ENCODE data around the gene PAX2. TPM values are rescaled to one million over a fixed set of nuclear protein-coding genes. Genes with fewer than 3 reads are reported as not detected.

PAX2 gene
- total RNA-seq, 1 donor from 2014 or later: 0.23 TPM

DNA sequence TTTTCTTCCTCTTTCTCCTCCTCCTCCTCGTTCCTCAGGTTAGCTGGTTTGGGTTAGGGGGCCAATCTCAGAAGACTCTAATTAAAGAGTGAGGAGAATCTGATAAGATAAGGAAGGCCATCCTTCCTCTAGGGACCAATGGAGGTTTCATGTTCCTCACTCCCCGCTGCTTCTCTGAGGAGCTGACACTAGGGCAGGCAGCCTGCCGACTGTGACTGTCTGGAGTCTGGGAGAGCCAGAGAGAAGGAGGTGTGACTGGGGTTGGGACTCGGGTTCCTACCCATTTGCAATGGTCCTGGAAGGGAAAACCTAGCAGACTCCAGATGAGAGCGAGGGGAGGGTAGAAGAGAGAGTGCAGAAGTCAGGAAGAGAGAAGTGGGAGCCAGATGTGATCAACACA lies 15.3 kb downstream of the PAX2 start:
- no peaks in the 10 kb centered on the region for H3K9me3 Mint-ChIP-seq (ENCODE audit: unreplicated experiment)
- DNase-seq (ENCODE audit: low read depth) (no peak), FAIRE-seq (no peak)
- H3K27me3 Mint-ChIP-seq (ENCODE audit: low read depth, unreplicated experiment): peaks cover 92% of the 10 kb centered on the region
- no peak overlapping the region for H3K27ac ChIP-seq (ENCODE audit: low read depth, low read length)
- no peak overlapping the region for H3K4me3 Mint-ChIP-seq (ENCODE audit: unreplicated experiment)
- H4K20me1 ChIP-seq (ENCODE audit: insufficient read depth, low read length): no peaks in the 10 kb centered on the region
- H3K4me2 ChIP-seq (ENCODE audit: low read length): no peak overlapping the region
- no peak overlapping the region for H2AFZ ChIP-seq (ENCODE audit: low read depth, low read length)
- H3K27ac Mint-ChIP-seq (ENCODE audit: unreplicated experiment): no peak overlapping the region
- peaks cover 65% of the 10 kb centered on the region for H3K27me3 ChIP-seq (ENCODE audit: insufficient read depth, low read length)
- no peaks in the 10 kb centered on the region for H3K36me3 Mint-ChIP-seq (ENCODE audit: low read depth, unreplicated experiment)
- no peaks in the 10 kb centered on the region for H3K9me3 ChIP-seq (ENCODE audit: insufficient read depth, low read depth, low read length)
- H3K4me1 Mint-ChIP-seq (ENCODE audit: low read depth, unreplicated experiment): no peaks in the 10 kb centered on the region
- TF ChIP-seq, protein P1, sequence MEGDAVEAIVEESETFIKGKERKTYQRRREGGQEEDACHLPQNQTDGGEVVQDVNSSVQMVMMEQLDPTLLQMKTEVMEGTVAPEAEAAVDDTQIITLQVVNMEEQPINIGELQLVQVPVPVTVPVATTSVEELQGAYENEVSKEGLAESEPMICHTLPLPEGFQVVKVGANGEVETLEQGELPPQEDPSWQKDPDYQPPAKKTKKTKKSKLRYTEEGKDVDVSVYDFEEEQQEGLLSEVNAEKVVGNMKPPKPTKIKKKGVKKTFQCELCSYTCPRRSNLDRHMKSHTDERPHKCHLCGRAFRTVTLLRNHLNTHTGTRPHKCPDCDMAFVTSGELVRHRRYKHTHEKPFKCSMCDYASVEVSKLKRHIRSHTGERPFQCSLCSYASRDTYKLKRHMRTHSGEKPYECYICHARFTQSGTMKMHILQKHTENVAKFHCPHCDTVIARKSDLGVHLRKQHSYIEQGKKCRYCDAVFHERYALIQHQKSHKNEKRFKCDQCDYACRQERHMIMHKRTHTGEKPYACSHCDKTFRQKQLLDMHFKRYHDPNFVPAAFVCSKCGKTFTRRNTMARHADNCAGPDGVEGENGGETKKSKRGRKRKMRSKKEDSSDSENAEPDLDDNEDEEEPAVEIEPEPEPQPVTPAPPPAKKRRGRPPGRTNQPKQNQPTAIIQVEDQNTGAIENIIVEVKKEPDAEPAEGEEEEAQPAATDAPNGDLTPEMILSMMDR (IDR thresholded peaks at IDR 0.05; ENCODE audit: insufficient read depth, low read depth, low read length): no peak
- no peak for TF ChIP-seq EZH2 (IDR thresholded peaks at IDR 0.05; ENCODE audit: insufficient read depth, low read length)
- H3K36me3 ChIP-seq (ENCODE audit: insufficient read depth, low read length): no peaks in the 10 kb centered on the region
- no peaks in the 10 kb centered on the region for H3K79me2 ChIP-seq (ENCODE audit: insufficient read depth, low read length)
- H3K4me3 ChIP-seq (ENCODE audit: insufficient read depth, low read depth, low read length): no peak overlapping the region
- no peak overlapping the region for H3K9ac ChIP-seq (ENCODE audit: low read length)
- no peaks in the 10 kb centered on the region for H3K4me1 ChIP-seq (ENCODE audit: insufficient read depth, low read length)

DNA sequence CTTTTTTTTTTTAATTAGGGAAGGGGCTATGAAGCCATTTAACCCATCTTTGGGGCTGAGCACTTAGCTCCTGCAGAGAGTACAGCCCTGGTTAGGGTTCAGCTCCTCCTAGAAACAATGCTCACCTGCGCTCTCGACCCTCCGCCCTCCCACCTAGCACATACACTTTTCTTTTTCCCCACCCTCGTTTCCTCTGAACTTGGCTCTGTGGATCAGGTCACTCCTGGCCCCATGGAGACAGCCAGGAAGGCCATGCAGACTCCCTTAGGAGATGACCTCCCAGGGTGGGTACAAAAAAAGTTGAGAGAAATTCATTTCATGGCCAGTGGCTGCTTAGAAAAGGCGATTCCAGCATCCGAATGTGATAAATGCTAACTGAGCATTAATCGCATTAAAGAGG lies 15.8 kb downstream of the PAX2 start:
- peaks cover 90% of the 10 kb centered on the region for H3K27me3 Mint-ChIP-seq (ENCODE audit: low read depth, unreplicated experiment)
- Histone ChIP-seq H4K20me1 (ENCODE audit: insufficient read depth, low read length) (no peaks in the 10 kb centered on the region), H3K4me3 (ENCODE audit: insufficient read depth, low read depth, low read length) (no peak overlapping the region), H3K4me2 (ENCODE audit: low read length) (no peak overlapping the region), H3K4me1 (ENCODE audit: insufficient read depth, low read length) (no peaks in the 10 kb centered on the region), H3K36me3 (ENCODE audit: insufficient read depth, low read length) (no peaks in the 10 kb centered on the region), H2AFZ (ENCODE audit: low read depth, low read length) (no peak overlapping the region), H3K27ac (ENCODE audit: low read depth, low read length) (no peak overlapping the region), H3K9me3 (ENCODE audit: insufficient read depth, low read depth, low read length) (no peaks in the 10 kb centered on the region), H3K27me3 (ENCODE audit: insufficient read depth, low read length) (peaks cover 65% of the 10 kb centered on the region), H3K79me2 (ENCODE audit: insufficient read depth, low read length) (no peaks in the 10 kb centered on the region), H3K9ac (ENCODE audit: low read length) (no peak overlapping the region)
- no peaks in the 10 kb centered on the region for H3K36me3 Mint-ChIP-seq (ENCODE audit: low read depth, unreplicated experiment)
- TF ChIP-seq, protein P1 (IDR thresholded peaks at IDR 0.05; ENCODE audit: insufficient read depth, low read depth, low read length): no peak
- no peak for TF ChIP-seq EZH2 (IDR thresholded peaks at IDR 0.05; ENCODE audit: insufficient read depth, low read length)
- no peak overlapping the region for H3K27ac Mint-ChIP-seq (ENCODE audit: unreplicated experiment)
- no peak overlapping the region for H3K4me3 Mint-ChIP-seq (ENCODE audit: unreplicated experiment)
- FAIRE-seq (no peak), DNase-seq (ENCODE audit: low read depth) (no peak)
- no peaks in the 10 kb centered on the region for H3K4me1 Mint-ChIP-seq (ENCODE audit: low read depth, unreplicated experiment)
- H3K9me3 Mint-ChIP-seq (ENCODE audit: unreplicated experiment): no peaks in the 10 kb centered on the region

DNA sequence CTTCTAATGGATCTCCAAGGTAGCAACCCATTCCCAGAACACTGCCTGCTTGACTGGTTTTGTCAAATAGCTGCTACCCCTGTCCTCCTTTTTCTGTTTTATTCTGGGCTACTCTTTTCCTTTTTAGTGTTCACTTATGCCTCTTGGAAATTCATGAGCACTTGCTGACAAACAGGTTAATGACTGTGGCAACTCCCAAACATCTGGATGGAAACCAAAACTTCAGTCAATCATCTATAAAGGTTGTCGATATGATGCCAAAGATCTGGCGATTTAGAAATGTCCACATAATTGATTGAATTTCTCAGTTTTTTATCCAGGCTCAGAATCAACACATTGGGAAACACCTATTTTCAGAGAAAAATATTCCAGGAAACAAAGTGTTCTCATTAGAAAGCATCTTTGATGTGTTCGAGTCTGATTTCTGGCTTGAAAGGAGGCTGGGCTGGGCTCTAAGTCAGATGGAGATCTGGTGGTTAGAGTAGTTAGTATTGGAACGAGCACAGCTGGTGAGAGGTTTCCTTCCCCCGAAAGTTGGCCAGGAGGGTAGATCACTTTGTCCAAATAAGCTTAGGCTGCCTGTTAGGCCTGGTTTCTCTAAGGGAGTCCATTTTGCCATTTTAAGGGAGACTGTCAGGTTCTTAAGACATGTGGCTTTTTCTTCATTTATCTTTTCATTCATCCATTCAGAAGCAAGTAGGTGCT lies 17.8 kb downstream of the PAX2 start:
- H3K4me3 Mint-ChIP-seq (ENCODE audit: unreplicated experiment): no peak overlapping the region
- no peaks in the 10 kb centered on the region for H3K4me1 Mint-ChIP-seq (ENCODE audit: low read depth, unreplicated experiment)
- peaks cover 69% of the 10 kb centered on the region for H3K27me3 ChIP-seq (ENCODE audit: insufficient read depth, low read length)
- no peak overlapping the region for H3K9ac ChIP-seq (ENCODE audit: low read length)
- no peaks in the 10 kb centered on the region for H3K79me2 ChIP-seq (ENCODE audit: insufficient read depth, low read length)
- no peak for DNase-seq (ENCODE audit: low read depth)
- H3K4me2 ChIP-seq (ENCODE audit: low read length): no peak overlapping the region
- no peak for TF ChIP-seq EZH2 (IDR thresholded peaks at IDR 0.05; ENCODE audit: insufficient read depth, low read length)
- TF ChIP-seq, protein P1 (IDR thresholded peaks at IDR 0.05; ENCODE audit: insufficient read depth, low read depth, low read length): no peak
- no peaks in the 10 kb centered on the region for H3K36me3 ChIP-seq (ENCODE audit: insufficient read depth, low read length)
- peaks cover 91% of the 10 kb centered on the region for H3K27me3 Mint-ChIP-seq (ENCODE audit: low read depth, unreplicated experiment)
- H2AFZ ChIP-seq (ENCODE audit: low read depth, low read length): no peak overlapping the region
- no peaks in the 10 kb centered on the region for H3K36me3 Mint-ChIP-seq (ENCODE audit: low read depth, unreplicated experiment)
- no peaks in the 10 kb centered on the region for H3K9me3 ChIP-seq (ENCODE audit: insufficient read depth, low read depth, low read length)
- H3K27ac Mint-ChIP-seq (ENCODE audit: unreplicated experiment): no peak overlapping the region
- no peak overlapping the region for H3K4me3 ChIP-seq (ENCODE audit: insufficient read depth, low read depth, low read length)
- H3K27ac ChIP-seq (ENCODE audit: low read depth, low read length): no peak overlapping the region
- no peaks in the 10 kb centered on the region for H3K4me1 ChIP-seq (ENCODE audit: insufficient read depth, low read length)
- H4K20me1 ChIP-seq (ENCODE audit: insufficient read depth, low read length): no peaks in the 10 kb centered on the region
- FAIRE-seq: no peak
- H3K9me3 Mint-ChIP-seq (ENCODE audit: unreplicated experiment): no peaks in the 10 kb centered on the region

All from astrocyte (in vitro differentiated cells and primary cell).